Measurements from ENCODE around the gene TM9SF4. TPM values are rescaled to one million over a fixed set of nuclear protein-coding genes. Genes with fewer than 3 reads are reported as not detected.
A peak's percentile ranks its signal among the peaks of the same experiment; 100 is the strongest.
"Not testable (repeated sequence)": the region's sequence is repeated elsewhere in the genome, so short reads cannot be mapped to it uniquely, and the experiment has no call there.

TM9SF4 gene
- total and polyA plus RNA-seq, 4 donors, result 18.4 to 46.6 (median 38.5) TPM

DNA sequence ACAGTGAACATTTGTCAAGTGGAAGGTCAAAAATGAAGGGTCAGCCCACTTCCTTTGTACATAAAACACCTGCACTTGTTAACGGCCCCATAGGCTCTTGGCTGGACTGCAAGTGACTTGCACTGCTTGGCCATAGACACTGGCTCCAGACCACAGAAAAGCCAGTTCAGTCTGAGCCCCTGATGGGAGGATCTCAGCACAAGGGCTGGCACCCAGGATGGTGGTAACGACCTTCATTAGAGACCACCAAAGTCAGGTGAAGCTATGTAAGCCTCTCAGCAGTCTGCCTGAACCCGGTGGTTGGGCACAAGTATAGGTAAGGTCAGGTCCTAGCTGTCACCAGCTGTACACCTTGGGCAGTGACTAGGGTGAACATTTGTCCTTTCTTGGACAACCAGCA is 81.9 kb downstream of the TM9SF4 start:
- Histone ChIP-seq H3K9ac (ENCODE audit: insufficient read depth in 1 of 2, low read length in 2 of 2) (no peak overlapping the region), H3K4me3 (no peak overlapping the region), H3K4me1 (ENCODE audit: control insufficient read depth in 5 of 5, insufficient read depth in 5 of 5, low read length in 5 of 5) (peaks cover 0 to 28% (median 19%) of the 10 kb centered on the region in 5 donors), H3K9me3 (ENCODE audit: control insufficient read depth in 4 of 4, insufficient read depth in 3 of 4, low read length in 3 of 4) (no peaks in the 10 kb centered on the region), H3K27me3 (ENCODE audit: control insufficient read depth in 3 of 3, insufficient read depth in 3 of 3, low read length in 2 of 3) (no peaks in the 10 kb centered on the region), H3K36me3 (ENCODE audit: control insufficient read depth in 4 of 4, insufficient read depth in 4 of 4, low read length in 4 of 4) (peaks cover 0 to 17% (median 10%) of the 10 kb centered on the region in 4 donors), H3K27ac (ENCODE audit: low read depth in 1 of 2, low read length in 1 of 2) (no peak overlapping the region)
- 80 to 82% methylated on average over 3 of the region's 3 CpGs for WGBS, 2 donors
- DNase-seq (no peak), ATAC-seq (ENCODE audit: insufficient read depth, low FRiP score) (no peak)
- TF ChIP-seq, protein P1, sequence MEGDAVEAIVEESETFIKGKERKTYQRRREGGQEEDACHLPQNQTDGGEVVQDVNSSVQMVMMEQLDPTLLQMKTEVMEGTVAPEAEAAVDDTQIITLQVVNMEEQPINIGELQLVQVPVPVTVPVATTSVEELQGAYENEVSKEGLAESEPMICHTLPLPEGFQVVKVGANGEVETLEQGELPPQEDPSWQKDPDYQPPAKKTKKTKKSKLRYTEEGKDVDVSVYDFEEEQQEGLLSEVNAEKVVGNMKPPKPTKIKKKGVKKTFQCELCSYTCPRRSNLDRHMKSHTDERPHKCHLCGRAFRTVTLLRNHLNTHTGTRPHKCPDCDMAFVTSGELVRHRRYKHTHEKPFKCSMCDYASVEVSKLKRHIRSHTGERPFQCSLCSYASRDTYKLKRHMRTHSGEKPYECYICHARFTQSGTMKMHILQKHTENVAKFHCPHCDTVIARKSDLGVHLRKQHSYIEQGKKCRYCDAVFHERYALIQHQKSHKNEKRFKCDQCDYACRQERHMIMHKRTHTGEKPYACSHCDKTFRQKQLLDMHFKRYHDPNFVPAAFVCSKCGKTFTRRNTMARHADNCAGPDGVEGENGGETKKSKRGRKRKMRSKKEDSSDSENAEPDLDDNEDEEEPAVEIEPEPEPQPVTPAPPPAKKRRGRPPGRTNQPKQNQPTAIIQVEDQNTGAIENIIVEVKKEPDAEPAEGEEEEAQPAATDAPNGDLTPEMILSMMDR (IDR thresholded peaks at IDR 0.05; ENCODE audit: control extremely low read depth, extremely low read depth), result no peak

DNA sequence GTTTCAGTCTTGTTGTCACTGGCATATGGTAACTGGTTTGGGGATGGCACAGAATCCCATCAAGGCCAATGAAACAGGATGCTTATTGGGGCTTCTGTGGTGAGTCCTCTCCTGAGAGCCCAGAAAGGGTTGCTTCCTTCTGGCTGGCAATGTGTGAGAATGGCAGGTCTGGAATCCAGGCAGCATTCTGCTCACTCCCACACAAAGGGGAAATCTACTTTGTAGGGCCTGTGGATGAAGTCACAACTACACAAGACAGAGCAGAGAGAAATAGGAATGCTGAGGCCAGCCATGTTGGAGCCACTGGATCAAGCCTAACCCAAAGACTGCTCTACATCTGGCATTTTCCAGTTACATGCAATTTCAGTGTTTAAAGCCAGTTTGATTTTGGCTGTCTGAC is 82.4 kb downstream of the TM9SF4 start:
- H3K4me1 ChIP-seq (ENCODE audit: control insufficient read depth in 5 of 5, insufficient read depth in 5 of 5, low read length in 5 of 5), result peaks cover 0 to 28% (median 19%) of the 10 kb centered on the region in 5 donors
- H3K4me3 ChIP-seq, result no peak overlapping the region
- ATAC-seq (ENCODE audit: insufficient read depth, low FRiP score), result no peak
- H3K9me3 ChIP-seq (ENCODE audit: control insufficient read depth in 4 of 4, insufficient read depth in 3 of 4, low read length in 3 of 4), result no peaks in the 10 kb centered on the region
- TF ChIP-seq, protein P1 (IDR thresholded peaks at IDR 0.05; ENCODE audit: control extremely low read depth, extremely low read depth), result no peak
- H3K36me3 ChIP-seq (ENCODE audit: control insufficient read depth in 4 of 4, insufficient read depth in 4 of 4, low read length in 4 of 4), result peaks cover 0 to 21% (median 10%) of the 10 kb centered on the region in 4 donors
- no peak for DNase-seq
- no peak overlapping the region for H3K9ac ChIP-seq (ENCODE audit: insufficient read depth in 1 of 2, low read length in 2 of 2)
- H3K27me3 ChIP-seq (ENCODE audit: control insufficient read depth in 3 of 3, insufficient read depth in 3 of 3, low read length in 2 of 3), result no peaks in the 10 kb centered on the region
- peak overlapping the region in 1 of 2 donors; percentile 3 for H3K27ac ChIP-seq (ENCODE audit: low read depth in 1 of 2, low read length in 1 of 2)

DNA sequence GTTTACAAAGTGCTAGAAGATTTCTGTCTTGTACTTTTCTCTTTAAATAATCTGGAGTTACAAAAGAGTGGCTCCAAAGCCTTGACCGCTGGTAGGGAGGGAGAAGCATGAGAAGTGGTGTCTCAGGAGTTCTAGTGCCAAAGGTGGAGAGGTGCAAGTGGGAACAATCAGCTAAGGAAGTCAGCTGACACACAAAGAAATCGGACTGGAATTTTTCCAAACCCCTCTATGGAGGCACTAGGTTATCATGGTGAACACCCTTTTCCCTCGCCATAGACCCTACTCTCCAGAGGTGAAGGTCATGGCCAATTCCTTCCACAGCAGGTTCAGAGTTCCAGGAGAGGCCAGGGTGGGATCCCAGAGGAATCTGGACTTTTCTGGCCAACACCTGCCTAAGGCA is 83.2 kb downstream of the TM9SF4 start:
- DNase-seq (peak in 1 of 3 donors; percentile 18), ATAC-seq (ENCODE audit: insufficient read depth, low FRiP score) (no peak)
- TF ChIP-seq, protein P1 (IDR thresholded peaks at IDR 0.05; ENCODE audit: control extremely low read depth, extremely low read depth), result no peak
- peaks cover 0 to 27% (median 12%) of the 10 kb centered on the region in 4 donors for H3K36me3 ChIP-seq (ENCODE audit: control insufficient read depth in 4 of 4, insufficient read depth in 4 of 4, low read length in 4 of 4)
- H3K9ac ChIP-seq (ENCODE audit: insufficient read depth in 1 of 2, low read length in 2 of 2), result no peak overlapping the region
- no peak overlapping the region for H3K27ac ChIP-seq (ENCODE audit: low read depth in 1 of 2, low read length in 1 of 2)
- peaks cover 0 to 26% (median 19%) of the 10 kb centered on the region in 5 donors for H3K4me1 ChIP-seq (ENCODE audit: control insufficient read depth in 5 of 5, insufficient read depth in 5 of 5, low read length in 5 of 5)
- WGBS, 2 donors, result 48 to 65% methylated on average over 3 of the region's 3 CpGs
- no peaks in the 10 kb centered on the region for H3K27me3 ChIP-seq (ENCODE audit: control insufficient read depth in 3 of 3, insufficient read depth in 3 of 3, low read length in 2 of 3)
- no peaks in the 10 kb centered on the region for H3K9me3 ChIP-seq (ENCODE audit: control insufficient read depth in 4 of 4, insufficient read depth in 3 of 4, low read length in 3 of 4)
- H3K4me3 ChIP-seq, result no peak overlapping the region

DNA sequence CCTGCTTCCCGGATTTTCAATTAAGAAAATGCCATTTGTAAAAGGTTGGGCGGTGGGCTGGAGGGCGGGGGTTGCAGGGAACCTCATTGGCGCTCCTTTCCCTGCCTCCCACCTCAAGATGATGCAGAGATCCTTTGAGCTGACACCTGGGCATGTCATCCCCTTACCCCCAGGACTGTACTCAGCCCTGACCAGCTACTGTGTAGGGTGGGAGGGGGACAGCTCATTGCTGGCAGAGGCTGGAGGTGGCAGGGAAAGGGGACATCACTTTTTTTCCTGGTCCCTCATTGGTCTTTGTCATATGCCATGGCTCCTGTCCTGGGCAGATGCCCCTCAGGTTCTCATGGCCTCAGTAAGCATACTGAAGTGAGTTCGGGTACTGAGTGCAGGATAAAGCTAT is 83.8 kb downstream of the TM9SF4 start:
- not testable (repeated sequence) for H3K27me3 ChIP-seq (ENCODE audit: control insufficient read depth in 3 of 3, insufficient read depth in 3 of 3, low read length in 2 of 3); H3K4me3 ChIP-seq; DNase-seq; H3K9me3 ChIP-seq (ENCODE audit: control insufficient read depth in 4 of 4, insufficient read depth in 3 of 4, low read length in 3 of 4); H3K9ac ChIP-seq (ENCODE audit: insufficient read depth in 1 of 2, low read length in 2 of 2); ATAC-seq (ENCODE audit: insufficient read depth, low FRiP score)
- WGBS, 2 donors, result 86 to 90% methylated on average over 5 of the region's 5 CpGs
- Histone ChIP-seq H3K27ac (ENCODE audit: low read depth in 1 of 2, low read length in 1 of 2) (peak overlapping the region in 1 of 2 donors; percentile 55), H3K4me1 (ENCODE audit: control insufficient read depth in 5 of 5, insufficient read depth in 5 of 5, low read length in 5 of 5) (peaks cover 0 to 24% (median 19%) of the 10 kb centered on the region in 5 donors), H3K36me3 (ENCODE audit: control insufficient read depth in 4 of 4, insufficient read depth in 4 of 4, low read length in 4 of 4) (peaks cover 0 to 27% (median 12%) of the 10 kb centered on the region in 4 donors)
